Astrocyte (in vitro differentiated cells and primary cell): Measurements from ENCODE around the gene ITPRID1.

Experiments
- EZH2 ChIP-seq: IDR thresholded peaks from 2 replicates; pipeline ENCODE4 v1.6.1; 2012; ENCODE audit warnings: mild to moderate bottlenecking, low read length, inconsistent platforms; ENCODE audit not compliant: insufficient read depth
- TF ChIP-seq, protein P1 (sequence below): IDR thresholded peaks from 2 replicates; pipeline ENCODE4 v1.5.1; 2011; ENCODE audit warnings: low read depth, mild to moderate bottlenecking, inconsistent platforms, low read length, moderate library complexity; ENCODE audit not compliant: insufficient read depth

DNA sequence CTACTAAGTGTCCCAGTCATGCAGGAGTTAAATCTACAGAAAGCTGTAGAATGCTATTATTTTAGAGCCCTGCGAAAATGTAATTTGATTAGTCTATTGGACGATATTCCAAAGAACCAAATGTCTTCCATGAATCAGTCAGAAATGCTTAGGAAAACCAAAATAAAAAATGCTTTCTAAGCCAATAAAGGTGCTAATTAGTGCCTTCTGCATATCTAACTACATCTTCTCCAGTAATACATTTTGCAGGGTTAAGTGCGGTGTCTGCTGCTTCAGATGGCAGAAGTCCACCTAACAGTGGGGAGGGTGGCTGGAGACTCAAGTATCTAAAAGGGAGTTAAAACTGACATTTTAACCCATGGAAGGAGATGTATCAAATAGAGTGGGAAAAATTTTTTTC is 50.1 kb downstream of the ITPRID1 start:
- TF ChIP-seq, protein P1, sequence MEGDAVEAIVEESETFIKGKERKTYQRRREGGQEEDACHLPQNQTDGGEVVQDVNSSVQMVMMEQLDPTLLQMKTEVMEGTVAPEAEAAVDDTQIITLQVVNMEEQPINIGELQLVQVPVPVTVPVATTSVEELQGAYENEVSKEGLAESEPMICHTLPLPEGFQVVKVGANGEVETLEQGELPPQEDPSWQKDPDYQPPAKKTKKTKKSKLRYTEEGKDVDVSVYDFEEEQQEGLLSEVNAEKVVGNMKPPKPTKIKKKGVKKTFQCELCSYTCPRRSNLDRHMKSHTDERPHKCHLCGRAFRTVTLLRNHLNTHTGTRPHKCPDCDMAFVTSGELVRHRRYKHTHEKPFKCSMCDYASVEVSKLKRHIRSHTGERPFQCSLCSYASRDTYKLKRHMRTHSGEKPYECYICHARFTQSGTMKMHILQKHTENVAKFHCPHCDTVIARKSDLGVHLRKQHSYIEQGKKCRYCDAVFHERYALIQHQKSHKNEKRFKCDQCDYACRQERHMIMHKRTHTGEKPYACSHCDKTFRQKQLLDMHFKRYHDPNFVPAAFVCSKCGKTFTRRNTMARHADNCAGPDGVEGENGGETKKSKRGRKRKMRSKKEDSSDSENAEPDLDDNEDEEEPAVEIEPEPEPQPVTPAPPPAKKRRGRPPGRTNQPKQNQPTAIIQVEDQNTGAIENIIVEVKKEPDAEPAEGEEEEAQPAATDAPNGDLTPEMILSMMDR, result no peak
- TF ChIP-seq EZH2, result no peak
